NCI-H345 (cell line): ENCODE measurements around the gene NDUFB4.
"Not testable (repeated sequence)": the region's sequence is repeated elsewhere in the genome, so short reads cannot be mapped to it uniquely, and the experiment has no call there.

Source experiments
- DNase-seq: peaks from one replicate; lab custom pipeline; 2025; lab: John Stamatoyannopoulos, UW

NDUFB4 gene

DNA sequence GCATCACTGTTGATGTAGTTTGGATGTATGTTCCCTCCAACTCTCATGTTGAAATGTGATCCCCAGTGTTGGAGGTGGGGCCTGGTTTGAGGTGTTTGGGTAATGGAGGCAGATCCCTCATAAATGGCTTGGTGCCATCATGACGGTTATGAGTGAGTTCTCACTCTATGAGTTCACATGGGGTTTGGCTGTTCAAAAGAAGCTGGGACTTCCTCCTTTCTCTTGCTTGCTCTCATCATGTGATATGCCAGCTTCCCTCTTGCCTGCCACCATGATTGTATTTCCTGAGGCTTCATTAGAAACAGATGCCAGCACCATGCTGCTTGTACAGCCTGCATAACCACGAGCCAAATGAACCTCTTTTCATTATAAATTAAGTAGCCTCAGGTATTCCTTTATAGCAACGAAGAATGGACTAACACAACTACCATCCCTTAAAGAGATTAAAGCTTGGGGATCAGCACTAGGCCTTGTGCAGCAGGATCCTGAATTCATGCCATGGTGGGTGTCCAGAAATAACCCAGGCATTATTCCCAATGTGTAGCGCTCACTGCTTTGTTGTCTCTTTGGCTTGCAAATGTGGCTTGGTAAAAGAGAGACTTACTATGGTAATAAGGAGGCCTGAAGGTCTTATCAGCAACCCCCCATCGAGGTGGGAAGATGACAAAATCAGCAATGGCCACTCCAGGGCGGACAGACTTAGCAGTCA lies 41.9 kb downstream of the NDUFB4 start:
- no peak for DNase-seq

DNA sequence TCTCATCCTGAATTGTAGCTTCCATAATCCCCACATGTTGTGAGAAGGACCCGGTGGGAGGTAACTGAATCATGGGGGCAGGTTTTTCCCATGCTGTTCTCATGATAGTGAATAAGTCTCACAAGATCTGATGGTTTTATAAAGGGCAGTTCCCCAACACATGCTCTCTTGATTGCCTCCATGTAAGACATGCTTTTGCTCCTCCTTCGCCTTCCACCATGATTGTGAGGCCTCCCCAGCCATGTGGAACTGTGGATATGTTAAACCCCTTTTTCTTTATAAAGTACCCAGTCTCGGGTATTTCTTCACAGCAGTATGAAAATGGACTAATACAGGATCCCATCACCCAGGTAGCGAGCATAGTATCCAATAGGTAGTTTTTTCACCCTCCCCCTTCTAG lies 42.7 kb downstream of the NDUFB4 start:
- not testable (repeated sequence) for DNase-seq

DNA sequence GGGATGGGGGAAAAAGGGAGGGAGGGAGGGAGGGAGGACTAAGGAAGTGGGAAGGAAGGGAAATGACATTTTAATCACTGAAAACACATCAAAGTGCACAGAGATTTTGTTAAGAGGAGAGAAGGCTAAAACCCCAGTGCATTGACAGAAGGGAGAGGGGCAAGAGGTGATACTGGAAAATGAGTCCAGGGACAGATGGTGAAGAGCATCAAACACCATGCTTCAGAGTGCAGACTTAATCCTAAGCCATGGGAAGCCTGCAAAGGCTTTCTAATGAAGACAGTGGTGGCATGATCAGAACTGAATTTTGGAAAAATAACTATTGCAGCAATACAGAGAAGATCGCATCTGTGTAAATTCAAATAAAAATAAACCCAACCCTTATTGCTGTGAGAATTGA lies 44.1 kb downstream of the NDUFB4 start:
- no peak for DNase-seq

DNA sequence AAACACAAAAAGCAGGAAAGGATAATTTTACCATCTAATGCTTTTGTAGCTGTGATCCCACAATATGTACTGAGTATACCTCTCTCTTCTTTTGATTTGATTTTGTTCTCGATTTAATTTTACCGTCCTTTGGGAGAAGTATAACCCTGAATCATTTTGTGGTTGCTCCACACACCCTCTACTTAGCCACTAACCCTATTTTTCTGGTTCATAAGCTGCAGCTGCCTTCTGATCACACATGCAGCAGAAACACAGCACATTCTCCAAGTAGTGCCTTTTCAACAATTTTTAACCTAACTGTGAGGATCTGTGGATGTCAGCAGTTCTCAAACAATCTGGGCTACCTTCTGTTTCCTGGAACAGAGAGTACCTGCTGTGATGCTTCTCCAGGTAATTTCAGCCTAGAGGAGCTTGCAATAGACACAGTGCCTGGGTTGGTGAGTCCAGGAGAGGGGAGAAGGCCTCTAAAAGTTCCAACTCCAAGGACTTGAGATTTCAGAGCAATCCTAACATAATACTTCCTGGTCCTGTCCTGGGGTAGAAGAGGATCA lies 45.6 kb downstream of the NDUFB4 start:
- DNase-seq: no peak

DNA sequence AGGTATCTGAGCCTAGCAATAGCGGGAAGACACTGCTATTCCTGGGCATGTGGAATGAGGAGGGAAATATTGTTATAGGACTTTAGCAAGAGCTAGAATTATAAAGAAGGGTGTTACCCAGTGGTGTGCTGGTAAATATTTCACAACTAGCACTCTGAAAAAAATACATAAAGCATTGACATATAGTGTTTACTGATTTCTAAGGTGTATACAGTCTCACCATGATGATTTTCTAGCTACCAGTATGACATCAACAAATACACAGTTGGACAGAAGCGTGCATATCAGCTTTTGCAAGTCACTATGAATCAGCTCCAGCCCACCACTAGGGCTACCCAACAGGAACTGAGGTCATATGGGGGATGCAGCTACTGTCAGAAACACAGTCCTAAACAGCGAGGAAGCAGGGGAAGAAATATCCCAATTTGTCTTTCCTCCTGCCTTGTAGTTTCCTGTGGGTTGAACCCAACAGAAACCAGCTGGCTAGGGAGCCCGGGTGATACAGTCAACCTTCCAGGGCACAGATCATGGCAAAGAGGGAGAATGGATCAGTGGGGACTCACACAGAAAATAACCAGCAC lies 46.3 kb downstream of the NDUFB4 start:
- no peak for DNase-seq

DNA sequence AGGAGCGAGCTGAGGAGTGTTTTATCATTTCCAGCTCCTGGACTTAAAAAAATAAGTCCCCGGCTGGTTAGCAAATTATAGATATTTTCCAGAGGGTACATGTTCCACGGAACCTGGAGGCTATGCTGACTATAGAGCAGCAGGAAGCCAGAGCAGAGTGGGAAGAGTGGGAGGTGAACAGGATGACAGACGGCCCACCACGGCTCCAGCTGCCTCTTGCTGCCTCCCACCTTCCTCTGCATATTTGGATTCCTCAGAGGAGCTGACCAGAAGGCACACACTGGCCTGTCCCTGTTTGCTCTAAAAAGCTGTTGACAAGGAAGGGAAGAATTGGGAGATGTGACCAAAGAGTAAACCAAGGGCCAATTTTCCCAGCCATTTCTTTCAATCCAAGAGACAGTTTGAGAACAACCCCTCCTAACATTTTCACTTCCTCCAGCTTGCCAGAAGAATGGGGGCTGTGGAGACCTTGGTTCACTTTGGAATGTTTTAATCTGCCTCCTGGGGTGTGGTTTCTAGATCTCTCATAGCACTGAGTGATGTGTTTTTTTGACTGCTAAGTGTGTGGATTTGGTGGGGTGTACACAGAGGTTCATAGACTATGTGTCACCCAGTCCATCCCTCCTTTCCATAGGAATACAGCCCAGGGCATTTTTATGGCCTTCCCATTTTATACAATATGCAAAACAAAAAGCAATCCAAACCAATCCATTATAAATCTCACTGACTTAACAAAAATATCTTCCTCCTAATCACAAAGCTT lies 49.1 kb downstream of the NDUFB4 start:
- DNase-seq: no peak

DNA sequence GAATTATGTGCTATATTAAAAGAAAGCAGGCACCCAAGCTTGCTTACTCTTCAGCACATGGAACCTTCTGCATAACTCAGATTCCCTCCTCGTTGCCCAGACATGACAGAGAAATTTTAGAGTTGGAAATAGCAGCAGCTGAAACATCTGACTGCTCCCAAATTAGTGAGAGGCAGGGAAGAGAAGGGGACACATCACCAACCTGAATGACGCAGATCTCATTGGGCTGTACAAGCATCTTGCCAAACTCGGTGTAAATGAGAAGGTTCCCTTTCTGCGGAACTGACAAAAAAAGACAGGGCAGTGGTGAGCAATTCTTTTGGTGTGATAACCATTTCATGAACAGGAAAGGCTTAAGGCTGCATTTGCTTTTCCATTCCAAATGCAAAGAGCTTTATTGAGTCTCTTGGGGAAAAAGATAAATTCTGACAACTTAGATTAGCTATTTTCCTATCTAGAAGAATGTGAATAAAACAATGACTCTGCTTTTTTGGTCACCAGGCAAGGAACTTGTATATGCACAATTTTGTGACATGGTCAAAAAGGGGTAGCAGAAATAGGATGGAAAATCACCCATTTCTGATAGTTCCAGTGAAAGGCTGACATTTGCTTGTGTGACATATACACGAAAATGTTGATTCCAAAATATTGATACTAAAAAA lies 50.8 kb downstream of the NDUFB4 start:
- no peak for DNase-seq

DNA sequence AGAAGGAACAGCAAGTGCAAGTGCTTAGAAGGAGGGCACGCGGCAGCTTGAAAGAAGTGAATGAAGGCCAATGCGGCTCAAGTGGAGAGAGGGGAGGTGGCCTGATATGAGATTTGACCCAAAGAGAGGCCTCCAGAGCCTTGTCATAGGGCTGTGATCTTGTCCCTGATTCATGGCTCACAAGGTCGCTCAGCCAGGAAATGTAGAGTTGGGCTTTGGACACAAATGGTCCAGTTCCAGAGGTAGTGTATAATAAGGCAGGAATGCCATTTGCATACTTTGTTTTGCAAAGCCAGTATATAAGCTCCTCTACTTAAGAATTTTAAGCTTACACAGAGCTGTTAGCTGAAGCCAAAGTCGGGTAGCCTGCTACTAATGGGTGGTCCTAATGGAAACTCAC lies 52.2 kb downstream of the NDUFB4 start:
- no peak for DNase-seq

DNA sequence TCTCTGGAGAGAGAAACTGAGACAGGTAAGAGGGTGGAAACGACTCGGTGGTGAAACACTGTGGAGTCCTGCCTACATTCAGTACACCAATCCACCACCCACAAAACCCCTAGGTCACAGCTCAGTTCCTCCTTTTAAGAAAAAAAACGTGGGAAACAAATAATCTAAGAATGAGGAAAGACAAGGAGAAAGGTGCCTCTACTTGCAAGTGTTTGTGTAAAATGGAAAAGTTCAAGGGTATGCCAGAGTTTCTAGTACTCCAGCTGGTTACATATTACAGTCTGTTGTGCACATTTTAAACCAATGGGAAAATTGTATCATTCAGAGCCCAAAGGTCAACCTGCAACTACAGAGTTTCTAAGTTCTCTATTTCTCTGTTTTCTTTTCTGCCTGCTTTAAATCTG lies 53.7 kb downstream of the NDUFB4 start:
- DNase-seq: no peak

DNA sequence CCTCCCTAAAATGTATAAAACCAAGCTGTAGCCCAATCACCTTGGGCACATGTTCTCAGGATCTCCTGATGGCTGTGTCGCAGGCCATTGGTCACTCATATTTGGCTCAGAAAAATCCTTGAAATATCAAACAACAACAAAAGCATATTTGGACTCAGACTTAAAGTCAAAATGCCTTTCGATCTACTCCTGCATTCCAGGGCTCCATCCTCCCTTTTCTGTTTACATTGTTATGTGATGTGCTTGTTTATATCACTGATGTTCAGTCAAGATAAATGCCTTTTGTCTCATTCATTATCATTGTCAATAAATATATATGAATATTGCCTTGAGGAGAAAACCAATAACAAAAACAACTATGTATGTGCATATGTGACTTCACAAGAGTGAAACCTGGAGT lies 54.2 kb downstream of the NDUFB4 start:
- DNase-seq: no peak
